ENCODE results near the gene GCNT1. TPM values are rescaled to one million over a fixed set of nuclear protein-coding genes. Genes with fewer than 3 reads are reported as not detected.

Gene GCNT1
- total and polyA plus RNA-seq, 2 experiments from 2014 or later, result 43.4 to 59.3 TPM

- Histone ChIP-seq H3K27ac (peak overlapping the region; percentile 67), H4K20me1 (ENCODE audit: insufficient read depth, poor library complexity, severe bottlenecking) (no peaks in the 10 kb centered on the region), H3K36me3 (replicated peaks; ENCODE audit: insufficient read depth, low read depth) (no peaks in the 10 kb centered on the region), H3K79me2 (peaks cover 12% of the 10 kb centered on the region), H3K4me3 (no peak overlapping the region), H3K9me2 (replicated peaks; ENCODE audit: insufficient read depth) (no peaks in the 10 kb centered on the region), H3K27me3 (no peaks in the 10 kb centered on the region), H3K4me2 (peak overlapping the region; percentile 50), H3K9me3 (ENCODE audit: low read depth) (no peaks in the 10 kb centered on the region), H3K4me1 (ENCODE audit: insufficient read depth) (peaks cover 3% of the 10 kb centered on the region), H2AFZ (no peak overlapping the region)
- 51% methylated on average over 4 of the region's 4 CpGs for WGBS (ENCODE audit: low lambda C conversion rate, missing lambda C conversion rate)
- peak; percentile 88 for DNase-seq (ENCODE audit: low spot score)
- TF ChIP-seq, protein P1, sequence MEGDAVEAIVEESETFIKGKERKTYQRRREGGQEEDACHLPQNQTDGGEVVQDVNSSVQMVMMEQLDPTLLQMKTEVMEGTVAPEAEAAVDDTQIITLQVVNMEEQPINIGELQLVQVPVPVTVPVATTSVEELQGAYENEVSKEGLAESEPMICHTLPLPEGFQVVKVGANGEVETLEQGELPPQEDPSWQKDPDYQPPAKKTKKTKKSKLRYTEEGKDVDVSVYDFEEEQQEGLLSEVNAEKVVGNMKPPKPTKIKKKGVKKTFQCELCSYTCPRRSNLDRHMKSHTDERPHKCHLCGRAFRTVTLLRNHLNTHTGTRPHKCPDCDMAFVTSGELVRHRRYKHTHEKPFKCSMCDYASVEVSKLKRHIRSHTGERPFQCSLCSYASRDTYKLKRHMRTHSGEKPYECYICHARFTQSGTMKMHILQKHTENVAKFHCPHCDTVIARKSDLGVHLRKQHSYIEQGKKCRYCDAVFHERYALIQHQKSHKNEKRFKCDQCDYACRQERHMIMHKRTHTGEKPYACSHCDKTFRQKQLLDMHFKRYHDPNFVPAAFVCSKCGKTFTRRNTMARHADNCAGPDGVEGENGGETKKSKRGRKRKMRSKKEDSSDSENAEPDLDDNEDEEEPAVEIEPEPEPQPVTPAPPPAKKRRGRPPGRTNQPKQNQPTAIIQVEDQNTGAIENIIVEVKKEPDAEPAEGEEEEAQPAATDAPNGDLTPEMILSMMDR (IDR thresholded peaks at IDR 0.05; ENCODE audit: poor library complexity), result no peak
- TF ChIP-seq EZH2phosphoT487 (IDR thresholded peaks at IDR 0.05; ENCODE audit: low read depth, severe bottlenecking, unreplicated experiment), result peak; percentile 49
- TF ChIP-seq EZH2 (IDR thresholded peaks at IDR 0.05; ENCODE audit: borderline replicate concordance), result no peak
Measured at GRCh38 chr9:76456202-76456926, 2.6 kb upstream of the GCNT1 start.

DNA sequence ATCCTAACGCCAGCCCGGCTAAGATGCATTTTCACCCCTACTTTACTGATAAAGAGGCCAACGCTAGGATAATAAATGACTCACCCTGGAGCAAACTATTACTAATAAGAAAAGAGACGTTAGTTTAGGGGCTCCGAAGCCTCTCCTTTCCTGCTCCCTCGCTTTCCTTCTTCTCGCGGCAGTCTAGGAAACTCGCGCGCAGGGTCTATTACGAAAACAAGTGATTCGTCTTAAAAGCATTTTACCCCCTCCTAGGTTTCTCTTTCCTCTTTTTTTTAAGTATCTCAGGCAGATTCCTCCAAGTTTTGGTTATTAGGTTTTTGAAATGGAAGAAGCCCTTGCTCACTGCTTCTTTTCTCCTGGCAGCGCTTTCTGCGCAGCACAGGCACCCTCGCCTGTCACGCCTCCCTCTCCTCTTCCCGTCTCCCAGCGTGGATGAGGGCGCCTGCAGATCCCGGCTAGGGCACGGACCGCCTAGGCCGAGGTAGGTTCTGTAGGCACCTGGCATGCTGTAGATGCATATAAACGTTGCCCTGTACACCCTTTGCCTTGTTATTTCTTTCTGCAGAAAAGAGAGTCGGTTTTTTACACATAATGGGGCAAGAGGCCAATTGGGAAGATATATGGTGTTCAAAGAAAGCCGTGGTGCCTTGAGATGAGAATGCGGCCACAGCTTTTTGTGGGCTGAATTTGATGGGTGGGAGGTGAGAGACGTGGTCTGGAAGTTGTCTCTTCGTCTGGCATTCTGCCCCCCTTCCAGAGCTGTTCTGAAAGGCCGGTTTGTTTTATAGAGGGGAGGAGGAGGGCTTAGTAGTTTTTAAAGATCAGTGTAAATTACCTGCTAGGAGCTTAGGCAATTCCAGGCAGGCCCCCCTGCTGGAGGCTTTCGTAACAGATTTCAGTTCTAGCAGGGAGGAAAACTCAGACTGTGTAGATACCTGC is 983 bp downstream of the GCNT1 start:
- WGBS (ENCODE audit: low lambda C conversion rate, missing lambda C conversion rate), result 1% methylated on average over 32 of the region's 32 CpGs
- H3K79me2 ChIP-seq, result peaks cover 48% of the 10 kb centered on the region
- H3K9me2 ChIP-seq (replicated peaks; ENCODE audit: insufficient read depth), result no peaks in the 10 kb centered on the region
- peak overlapping the region; percentile 85 for H3K4me2 ChIP-seq
- H3K9me3 ChIP-seq (ENCODE audit: low read depth), result no peaks in the 10 kb centered on the region
- DNase-seq (ENCODE audit: low spot score), result peak; percentile 60
- peak overlapping the region; percentile 84 for H3K4me3 ChIP-seq
- H3K27ac ChIP-seq, result peak overlapping the region; percentile 72
- no peaks in the 10 kb centered on the region for H4K20me1 ChIP-seq (ENCODE audit: insufficient read depth, poor library complexity, severe bottlenecking)
- peaks cover 3% of the 10 kb centered on the region for H3K4me1 ChIP-seq (ENCODE audit: insufficient read depth)
- TF ChIP-seq, protein P1 (IDR thresholded peaks at IDR 0.05; ENCODE audit: poor library complexity), result peak; percentile 30
- TF ChIP-seq EZH2 (IDR thresholded peaks at IDR 0.05; ENCODE audit: borderline replicate concordance) (no peak), EZH2phosphoT487 (IDR thresholded peaks at IDR 0.05; ENCODE audit: low read depth, severe bottlenecking, unreplicated experiment) (no peak)
- H3K36me3 ChIP-seq (replicated peaks; ENCODE audit: insufficient read depth, low read depth), result no peaks in the 10 kb centered on the region
- H2AFZ ChIP-seq, result peak overlapping the region; percentile 64
- H3K27me3 ChIP-seq, result no peaks in the 10 kb centered on the region

DNA sequence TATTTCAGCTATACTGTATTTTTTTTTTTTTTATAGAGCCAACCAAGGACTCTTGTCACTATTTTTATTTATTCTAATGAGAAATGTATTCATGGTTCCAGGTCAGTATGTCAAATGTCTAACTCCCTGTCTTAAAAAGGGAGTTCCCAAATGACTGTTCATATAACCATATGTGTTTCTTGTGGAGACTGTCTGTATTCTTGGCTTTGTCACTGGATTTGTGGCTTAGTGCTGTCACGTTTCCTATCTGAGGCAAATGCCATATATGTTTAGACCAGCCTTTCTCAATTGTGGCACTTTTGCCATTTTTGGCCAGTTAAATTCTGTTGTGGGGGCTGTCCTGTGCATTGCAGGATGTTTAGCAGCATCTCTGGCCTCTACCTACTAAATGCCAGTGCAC is 3.1 kb downstream of the GCNT1 start:
- no peaks in the 10 kb centered on the region for H3K9me2 ChIP-seq (replicated peaks; ENCODE audit: insufficient read depth)
- 68% methylated on average over 1 of the region's 1 CpG for WGBS (ENCODE audit: low lambda C conversion rate, missing lambda C conversion rate)
- no peak overlapping the region for H3K27ac ChIP-seq
- no peak overlapping the region for H3K4me3 ChIP-seq
- peaks cover 68% of the 10 kb centered on the region for H3K79me2 ChIP-seq
- DNase-seq (ENCODE audit: low spot score), result no peak
- peak overlapping the region; percentile 85 for H3K4me2 ChIP-seq
- H3K9me3 ChIP-seq (ENCODE audit: low read depth), result no peaks in the 10 kb centered on the region
- peaks cover 4% of the 10 kb centered on the region for H3K4me1 ChIP-seq (ENCODE audit: insufficient read depth)
- no peaks in the 10 kb centered on the region for H3K27me3 ChIP-seq
- no peaks in the 10 kb centered on the region for H4K20me1 ChIP-seq (ENCODE audit: insufficient read depth, poor library complexity, severe bottlenecking)
- H2AFZ ChIP-seq, result no peak overlapping the region
- H3K36me3 ChIP-seq (replicated peaks; ENCODE audit: insufficient read depth, low read depth), result no peaks in the 10 kb centered on the region
- TF ChIP-seq, protein P1 (IDR thresholded peaks at IDR 0.05; ENCODE audit: poor library complexity), result no peak
- no peak for TF ChIP-seq EZH2 (IDR thresholded peaks at IDR 0.05; ENCODE audit: borderline replicate concordance)
- no peak for TF ChIP-seq EZH2phosphoT487 (IDR thresholded peaks at IDR 0.05; ENCODE audit: low read depth, severe bottlenecking, unreplicated experiment)
